GM18526 (cell line): ENCODE data around the gene CUBN.

Source experiments
- POLR2A ChIP-seq: IDR thresholded peaks from 3 replicates; pipeline ENCODE4 v1.6.1; 2011; ENCODE audit not compliant: insufficient read length; ENCODE audit errors: extremely low read depth

CUBN gene

DNA sequence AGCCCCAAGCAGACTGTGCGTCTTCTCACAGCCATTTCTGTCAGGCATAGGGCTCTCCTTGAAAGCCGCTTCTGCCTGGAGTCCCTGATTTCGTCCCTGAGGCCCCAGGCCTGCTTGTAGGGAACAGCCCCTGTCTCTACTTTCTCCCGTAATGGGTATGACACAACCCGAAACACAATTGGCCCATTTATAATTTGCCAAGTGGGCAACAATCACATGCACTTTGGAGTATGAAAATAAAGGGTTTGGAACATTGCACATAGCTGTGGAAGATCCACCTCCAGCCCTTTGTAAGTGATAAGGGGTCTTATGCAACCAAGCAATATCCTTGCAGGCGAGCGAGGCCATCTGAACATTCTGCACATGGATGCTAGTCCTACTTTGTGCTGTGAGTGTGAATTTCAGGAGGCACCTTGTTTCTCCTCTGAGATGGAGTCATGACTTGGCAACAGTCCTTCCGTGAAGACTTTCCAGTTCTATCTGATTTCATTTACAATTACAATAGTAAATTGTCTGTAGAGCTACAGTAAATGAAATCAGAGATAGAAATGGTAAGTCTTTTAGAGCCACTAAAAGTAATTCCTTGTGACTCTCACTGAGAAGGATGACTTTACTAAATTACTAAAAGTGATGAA lies 141.5 kb downstream of the CUBN start:
- no peak for TF ChIP-seq POLR2A

DNA sequence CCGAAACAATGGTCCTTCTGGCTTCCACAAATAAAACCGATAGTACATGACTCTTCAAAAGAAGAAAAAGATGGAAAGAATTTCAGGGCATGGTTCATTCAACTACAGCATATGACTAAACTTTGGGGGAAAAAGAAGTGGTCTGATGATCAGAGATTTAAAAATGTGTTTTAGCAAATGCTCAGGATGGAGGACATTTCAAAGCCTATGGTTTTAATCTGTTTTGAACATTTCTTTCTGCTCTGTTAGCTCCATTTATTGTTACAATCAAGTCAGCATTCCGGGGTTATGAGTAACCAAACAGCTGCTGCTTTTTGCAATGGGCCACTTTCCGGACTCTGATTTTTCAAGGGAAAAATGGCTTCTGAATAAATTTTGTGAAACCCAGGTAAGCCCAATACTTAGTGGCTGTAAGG lies 142.4 kb downstream of the CUBN start:
- TF ChIP-seq POLR2A: no peak

DNA sequence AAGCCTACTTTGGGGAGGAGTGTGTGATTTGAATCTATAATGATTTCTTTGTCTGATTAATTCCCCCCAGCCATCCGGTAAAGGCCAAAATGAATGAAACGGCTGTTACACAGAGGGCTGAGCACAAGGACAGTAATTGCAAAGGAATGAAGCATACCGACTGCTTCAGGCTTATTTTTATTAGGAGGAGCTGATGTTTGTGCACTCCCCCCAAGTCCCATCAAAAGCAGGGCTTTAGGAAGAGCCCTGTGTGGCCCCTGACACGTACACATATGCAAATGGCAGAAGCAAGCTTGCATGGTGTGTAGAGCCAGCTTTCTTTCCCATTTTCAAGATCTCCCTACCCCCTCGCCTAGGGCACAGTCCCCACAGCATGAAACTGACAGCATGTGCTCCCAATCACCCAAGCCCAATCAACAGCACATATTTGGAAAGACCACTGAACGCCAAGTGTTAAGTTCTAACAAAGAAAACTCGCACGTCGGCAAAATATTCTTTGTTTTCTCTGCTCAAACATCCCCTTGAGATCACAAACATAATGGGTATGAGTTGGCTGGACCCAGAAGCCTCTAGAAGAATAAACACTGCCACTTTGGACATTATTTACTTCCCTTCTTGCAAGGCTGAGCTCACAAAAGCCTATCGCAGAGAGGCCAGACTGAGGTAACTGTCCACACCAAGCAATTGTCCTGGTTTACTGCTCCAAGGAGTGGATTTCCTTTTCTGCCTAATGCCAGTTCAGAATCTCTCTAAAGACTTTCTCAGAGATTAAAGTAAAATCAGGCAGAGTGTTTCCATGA lies 143.0 kb downstream of the CUBN start:
- no peak for TF ChIP-seq POLR2A

DNA sequence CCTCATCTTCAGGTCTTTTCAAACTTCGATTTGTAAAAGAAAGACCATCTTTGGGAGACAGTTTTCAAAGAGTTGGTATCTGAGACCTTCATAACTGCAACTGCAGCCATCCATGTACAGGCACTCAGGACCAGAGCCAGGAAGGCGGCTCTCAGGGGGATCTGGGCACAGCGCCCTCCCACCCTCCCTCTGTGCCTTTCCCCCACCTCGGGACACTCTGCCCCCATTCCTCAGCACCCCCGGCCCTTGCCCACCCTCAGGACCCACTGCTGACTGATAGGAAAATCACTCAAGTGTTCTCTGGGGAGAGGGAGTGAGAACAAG lies 143.6 kb downstream of the CUBN start:
- no peak for TF ChIP-seq POLR2A

DNA sequence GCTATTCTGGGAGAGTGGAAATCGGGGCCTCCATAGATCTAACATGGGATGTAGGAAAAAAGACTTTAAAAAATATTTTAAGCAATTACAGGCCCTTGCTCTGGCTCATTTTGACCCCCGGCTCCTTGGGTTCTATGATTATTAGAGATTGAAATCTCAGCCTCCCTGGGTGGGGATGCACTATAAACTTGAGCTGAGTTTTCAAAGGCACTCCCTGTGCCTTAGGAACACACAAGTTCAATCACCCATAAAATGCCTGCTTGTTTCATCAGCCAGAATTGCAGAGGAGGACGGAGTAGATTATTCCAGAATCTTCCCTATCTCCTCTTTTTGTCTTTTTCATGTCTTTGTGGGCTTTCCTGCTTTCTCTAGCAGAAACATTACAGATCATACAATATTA lies 145.4 kb downstream of the CUBN start:
- no peak for TF ChIP-seq POLR2A

DNA sequence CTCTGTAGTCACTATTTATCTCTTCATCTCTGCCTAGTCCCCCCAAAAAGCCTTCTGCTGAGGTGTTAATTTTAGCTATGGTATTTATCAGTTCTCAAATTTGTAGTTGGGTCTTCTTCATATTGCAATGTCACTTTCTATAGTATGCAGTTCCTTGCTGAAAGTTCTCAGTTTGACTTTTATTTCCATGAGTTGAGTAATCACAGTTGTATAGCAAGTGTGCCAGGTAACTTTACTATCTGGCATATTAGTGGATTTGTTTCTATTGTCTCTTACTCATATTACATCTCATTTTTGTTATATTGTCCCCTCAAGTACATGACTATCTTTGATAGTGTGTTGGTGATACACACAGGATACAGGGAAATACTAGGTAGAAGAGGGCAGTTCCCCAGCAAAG lies 152.8 kb downstream of the CUBN start:
- no peak for TF ChIP-seq POLR2A

DNA sequence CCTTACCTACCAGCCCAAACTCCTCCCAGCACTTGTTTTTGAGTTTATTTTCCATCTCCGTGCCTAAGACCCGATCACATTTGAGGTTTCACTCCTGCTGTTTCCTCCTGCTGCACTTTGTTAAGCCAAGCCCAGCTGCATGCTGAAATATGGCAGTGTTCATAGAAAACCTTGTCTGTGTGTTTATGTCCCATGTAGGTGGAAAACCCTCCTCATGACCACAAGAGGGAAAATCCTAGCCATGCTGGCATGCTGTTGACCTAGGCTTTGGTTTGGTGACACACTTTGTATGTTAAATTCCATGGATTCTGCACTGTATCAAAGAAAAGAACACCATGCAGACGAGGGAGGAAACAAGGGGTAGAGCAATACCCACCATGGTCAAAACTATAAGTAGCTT lies 154.4 kb downstream of the CUBN start:
- TF ChIP-seq POLR2A: no peak

DNA sequence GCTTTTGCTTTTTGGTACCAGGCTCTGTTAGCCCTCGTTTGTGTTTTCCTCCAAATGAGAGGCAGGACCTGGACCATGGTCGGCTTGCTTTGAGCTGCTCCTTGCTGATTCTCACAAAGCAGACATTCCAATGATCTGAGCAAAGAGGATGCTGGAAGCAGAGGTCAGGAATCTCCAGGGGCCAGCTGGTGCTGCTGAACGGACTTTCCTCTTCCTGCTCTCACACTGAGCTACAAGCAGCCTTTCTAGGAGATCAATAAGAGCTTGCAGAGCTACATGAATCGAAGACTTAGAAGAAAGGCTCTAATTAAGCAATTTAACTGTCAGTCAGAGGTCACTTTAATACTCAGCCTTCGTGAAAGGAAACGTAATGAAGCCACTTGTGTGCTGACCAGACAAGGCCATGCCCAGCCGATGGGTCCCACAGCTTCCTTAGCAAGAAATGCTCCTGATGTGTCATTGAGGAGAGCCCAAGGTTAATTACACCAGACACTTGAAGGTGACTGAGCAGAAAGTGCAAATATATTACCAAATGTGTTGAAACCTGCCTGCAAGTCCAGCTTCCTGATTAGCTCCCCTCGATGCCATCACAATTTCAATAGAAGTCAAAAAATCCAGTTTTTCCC lies 161.1 kb downstream of the CUBN start:
- no peak for TF ChIP-seq POLR2A

DNA sequence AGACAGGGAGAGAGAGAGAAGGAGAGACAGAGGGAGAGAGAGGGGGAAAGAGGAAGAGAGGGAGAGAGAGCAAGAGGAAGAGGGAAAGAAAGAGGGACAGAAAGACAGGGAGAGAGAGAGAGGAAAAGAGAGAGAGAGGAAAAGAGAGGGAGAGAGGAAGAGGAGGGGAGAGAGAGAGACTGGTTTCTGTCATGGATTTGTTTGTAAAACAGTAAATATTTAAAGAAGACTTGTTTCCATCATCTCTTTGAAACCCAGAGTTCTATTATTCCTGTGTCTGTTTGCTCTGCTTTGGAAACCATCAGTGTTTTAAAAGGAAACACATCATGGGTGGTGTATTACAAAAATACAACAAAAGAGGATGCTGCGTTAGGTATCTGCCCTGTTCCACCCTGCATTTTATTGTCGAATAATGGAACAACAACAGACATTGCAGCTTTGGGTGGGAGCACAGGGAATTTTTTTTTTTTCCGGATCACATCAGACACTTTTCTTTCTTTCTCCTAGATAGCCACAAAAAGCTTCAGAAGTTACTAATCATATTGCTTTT lies 161.7 kb downstream of the CUBN start:
- TF ChIP-seq POLR2A: no peak

DNA sequence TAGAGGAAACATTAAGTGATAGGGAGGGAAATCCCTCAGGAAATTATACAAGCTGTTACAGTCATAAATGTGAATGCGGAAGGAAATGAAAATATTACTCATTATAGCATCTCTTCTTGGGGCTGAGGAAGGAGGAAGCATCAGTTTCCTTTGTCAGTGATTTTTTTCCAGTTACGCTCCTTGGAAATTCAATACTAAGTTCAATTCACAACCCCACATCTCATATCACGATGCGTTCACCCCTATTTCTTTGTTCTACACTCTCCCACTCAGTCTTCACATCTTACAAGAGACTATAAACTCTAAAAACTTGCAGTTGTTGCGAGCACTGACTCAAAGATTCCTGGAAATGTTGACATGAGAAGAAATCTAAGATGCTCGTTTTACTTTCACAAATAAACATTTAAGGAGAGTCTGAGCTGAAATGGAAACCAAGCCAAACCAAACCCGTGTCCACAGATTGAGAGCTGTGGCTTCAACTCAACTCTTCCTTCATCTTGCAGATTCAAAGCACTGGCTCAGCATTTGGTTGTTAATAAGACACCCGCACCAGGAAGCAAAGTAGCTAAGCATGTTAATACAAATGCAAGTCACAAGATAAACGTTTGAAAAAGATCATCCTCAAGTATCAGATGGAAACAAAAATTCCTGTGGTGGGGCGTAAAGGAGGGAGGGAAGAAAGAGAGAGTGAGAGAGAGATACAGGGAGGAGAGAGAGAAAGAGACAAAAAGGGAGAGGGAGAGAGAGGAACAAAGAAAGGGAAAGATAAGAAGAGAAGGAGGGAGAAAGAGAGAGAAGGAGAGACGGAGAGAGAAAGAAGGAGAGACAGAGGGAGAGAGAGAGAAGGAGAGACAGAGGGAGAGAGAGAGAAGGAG lies 162.4 kb downstream of the CUBN start:
- no peak for TF ChIP-seq POLR2A

DNA sequence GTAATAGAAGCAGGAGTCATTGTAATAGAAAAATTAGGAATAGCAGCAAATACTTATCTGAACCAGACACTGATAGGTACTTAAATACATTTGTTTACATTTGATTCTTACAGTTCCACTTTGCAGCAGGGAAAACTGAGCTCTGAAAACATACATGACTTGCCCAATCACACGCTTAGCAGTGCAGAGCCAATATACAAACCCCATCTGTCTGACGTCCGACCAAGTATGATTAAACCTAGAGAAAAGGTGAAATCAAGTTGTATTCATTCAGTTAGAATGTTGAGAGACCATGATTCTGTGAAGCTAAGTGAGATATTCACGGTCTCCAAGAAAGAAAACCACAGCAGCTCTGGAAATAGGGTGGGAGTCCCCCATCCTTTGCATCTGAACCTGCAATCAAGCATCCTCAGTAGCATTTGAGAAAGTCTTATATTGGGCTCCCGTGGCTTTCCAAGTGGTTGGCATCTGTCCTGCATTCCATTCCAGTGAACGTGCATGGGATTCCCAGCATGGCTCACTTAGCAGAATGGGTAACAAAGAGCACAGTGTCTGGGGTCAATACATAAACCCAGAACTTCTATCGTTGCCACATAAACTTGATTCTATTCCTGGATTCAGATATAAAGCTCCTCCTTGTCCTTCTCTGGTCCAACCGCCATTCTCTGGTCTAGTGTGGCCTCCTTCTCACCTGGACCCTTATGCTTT lies 163.7 kb downstream of the CUBN start:
- TF ChIP-seq POLR2A: no peak

DNA sequence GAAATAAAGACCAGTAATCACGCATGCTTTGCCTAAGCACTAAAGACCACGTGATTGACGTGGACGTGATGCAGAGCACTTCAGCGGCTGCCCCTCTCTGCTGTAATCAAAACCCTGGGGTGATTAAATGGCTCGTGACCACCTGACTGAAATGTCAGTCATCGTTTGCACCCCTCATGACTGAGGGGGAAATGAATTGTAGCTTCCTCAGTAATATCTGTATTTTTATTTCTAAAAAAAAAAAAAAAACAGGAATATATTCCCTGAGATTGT lies 164.3 kb downstream of the CUBN start:
- TF ChIP-seq POLR2A: no peak

DNA sequence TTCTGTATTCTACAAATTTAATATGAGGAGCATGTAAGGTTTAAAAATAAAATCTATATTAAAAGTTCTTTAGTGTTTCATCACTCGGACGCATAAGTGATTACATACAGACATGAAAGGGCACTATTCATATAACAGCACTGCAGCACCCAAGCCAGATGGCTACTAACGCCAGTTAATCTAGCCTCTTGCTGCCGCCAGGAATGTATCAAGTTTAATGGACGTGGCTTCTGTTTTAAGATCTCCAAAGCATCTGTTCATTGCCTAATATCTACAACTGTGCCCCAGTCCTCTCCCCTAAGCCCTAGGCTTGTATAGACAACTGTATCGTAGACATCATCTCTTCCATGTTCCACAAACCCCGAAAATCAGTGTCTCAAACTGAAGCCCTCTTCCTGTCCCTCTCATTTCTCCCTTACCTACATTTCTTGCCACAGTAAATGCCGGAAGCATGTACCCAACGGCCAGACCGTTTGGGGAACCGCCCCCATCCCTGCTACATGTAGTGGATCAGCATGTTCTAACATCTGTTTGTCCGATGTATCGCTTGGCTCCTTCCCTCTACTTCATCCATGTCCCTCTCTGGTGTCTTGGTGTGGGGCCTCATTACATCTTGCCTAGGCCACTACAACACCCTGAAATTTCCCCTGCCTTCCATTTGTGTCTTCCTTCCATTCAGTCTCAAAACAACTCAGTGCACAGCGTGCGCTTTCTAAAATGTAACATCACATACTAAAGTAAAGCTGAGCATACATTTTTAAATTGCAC lies 164.9 kb downstream of the CUBN start:
- TF ChIP-seq POLR2A: no peak

DNA sequence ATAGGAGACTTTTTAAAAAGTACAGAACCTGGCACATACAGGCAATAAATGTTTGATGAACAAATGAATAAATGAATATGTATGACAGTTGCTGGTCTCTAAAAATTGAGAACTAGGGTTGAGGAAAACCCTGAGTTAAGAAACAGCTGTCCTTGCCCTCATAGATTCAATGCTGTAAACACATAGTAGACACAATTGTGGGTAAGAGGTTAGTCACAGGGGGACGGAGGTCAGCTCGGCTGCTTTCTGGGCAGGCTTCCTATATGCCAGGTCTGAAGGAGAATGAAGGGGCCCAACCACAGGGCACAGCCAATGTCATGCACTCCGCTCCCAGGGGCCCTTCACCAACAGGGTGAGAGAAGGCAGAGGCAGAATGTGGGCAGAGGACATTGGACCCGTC lies 169.1 kb downstream of the CUBN start:
- TF ChIP-seq POLR2A: no peak
